HG02885 (cell line): ENCODE results near the gene TGFA.
A peak's percentile ranks its signal among the peaks of the same experiment; 100 is the strongest.

Experiments used
- ATAC-seq: cut with Tn5 transposase; IDR thresholded peaks from one replicate; pipeline ENCODE4 v1.9.1; 2021; ENCODE audit warnings: mild to moderate bottlenecking; ENCODE audit not compliant: unreplicated experiment, poor library complexity

Gene TGFA

GRCh38 chr2:70553584-70554337 lies at the start of gene TGFA:
Gene TGFA (minus strand): TSS chr2:70553826. CDS start chr2:70553767, 59 bp downstream.
- peak; percentile 87 for ATAC-seq

GRCh38 chr2:70603066-70603465 lies 49.4 kb upstream of the TGFA start:
- no peak for ATAC-seq

- ATAC-seq: no peak
Measured at GRCh38 chr2:70598197-70598596, 44.6 kb upstream of the TGFA start.

- ATAC-seq: no peak
Measured at GRCh38 chr2:70596739-70597138, 43.1 kb upstream of the TGFA start.

GRCh38 chr2:70596293-70596692 lies 42.7 kb upstream of the TGFA start:
- no peak for ATAC-seq

- ATAC-seq: no peak
Measured at GRCh38 chr2:70583091-70583490, 29.5 kb upstream of the TGFA start.

GRCh38 chr2:70580352-70580751 lies 26.7 kb upstream of the TGFA start:
- no peak for ATAC-seq

- no peak for ATAC-seq
Measured at GRCh38 chr2:70574618-70575017, 21.0 kb upstream of the TGFA start.

- ATAC-seq: no peak
Measured at GRCh38 chr2:70574109-70574508, 20.5 kb upstream of the TGFA start.

GRCh38 chr2:70570041-70570661 lies 16.5 kb upstream of the TGFA start:
- no peak for ATAC-seq

GRCh38 chr2:70569559-70569958 lies 15.9 kb upstream of the TGFA start:
- no peak for ATAC-seq

GRCh38 chr2:70566906-70567305 lies 13.3 kb upstream of the TGFA start:
- ATAC-seq: no peak

- no peak for ATAC-seq
Measured at GRCh38 chr2:70566464-70566863, 12.8 kb upstream of the TGFA start.

GRCh38 chr2:70565039-70565731 lies 11.6 kb upstream of the TGFA start:
- ATAC-seq: no peak

- ATAC-seq: no peak
Measured at GRCh38 chr2:70561893-70562292, 8.3 kb upstream of the TGFA start.

GRCh38 chr2:70560442-70560841 lies 6.8 kb upstream of the TGFA start:
- ATAC-seq: no peak

- no peak for ATAC-seq
Measured at GRCh38 chr2:70560040-70560439, 6.4 kb upstream of the TGFA start.

GRCh38 chr2:70558195-70558808 lies 4.7 kb upstream of the TGFA start:
- ATAC-seq: no peak

- no peak for ATAC-seq
Measured at GRCh38 chr2:70557171-70557838, 3.7 kb upstream of the TGFA start.

- ATAC-seq: no peak
Measured at GRCh38 chr2:70556608-70557007, 3.0 kb upstream of the TGFA start.
